CD4-positive, alpha-beta T cell (primary cell): Measurements from ENCODE around the gene SSH2. TPM values are rescaled to one million over a fixed set of nuclear protein-coding genes. Genes with fewer than 3 reads are reported as not detected.

Source experiments
- ATAC-seq: fragments of 200-7000 bp; cut with Tn5 transposase; one replicate; pipeline ENCODE4 v1.10.0; 2022; ENCODE audit warnings: mild to moderate bottlenecking; ENCODE audit not compliant: poor library complexity
- CTCF ChIA-PET: fragments of 350-600 bp; sonication (Branson Sonifier 250); formaldehyde crosslinking; loops from one replicate; lab custom pipeline; 2021; ENCODE audit warnings: antibody characterized with exemption, inconsistent platforms; lab: Charles Lee
- POLR2A ChIA-PET: fragments of 350-600 bp; sonication (Branson Sonifier 250); formaldehyde crosslinking; loops from one replicate; lab custom pipeline; 2021; ENCODE audit warnings: antibody characterized with exemption, inconsistent platforms; lab: Charles Lee
- DNase-seq, 14 experiments: peaks; one replicate each; pipeline ENCODE4 v3.0.0-alpha.2; 2013 to 2020; ENCODE audit warnings: mixed read lengths in 2 of 14
- H3K27ac ChIP-seq, 2 donors: one replicate each; pipeline versions ENCODE4 v1.5.1 to v1.7.0; 2013; ENCODE audit warnings: low read length in 2 of 2, low read depth in 1 of 2, mild to moderate bottlenecking in 1 of 2
- H3K27me3 ChIP-seq, 2 experiments: 1 replicate in 1 of 2; 2 replicates in 1 of 2; pipeline versions ENCODE4 v1.6.1 to v1.7.0; 2013; ENCODE audit warnings: low read length in 2 of 2, control low read depth in 1 of 2, mild to moderate bottlenecking in 1 of 2, moderate library complexity in 1 of 2; ENCODE audit not compliant: insufficient read depth in 2 of 2, control insufficient read depth in 1 of 2
- H3K36me3 ChIP-seq: one replicate; pipeline ENCODE4 v1.6.1; 2013; ENCODE audit warnings: low read length, control low read depth; ENCODE audit not compliant: insufficient read depth
- H3K4me1 ChIP-seq: one replicate; pipeline ENCODE4 v1.6.1; 2013; ENCODE audit warnings: low read length, control low read depth; ENCODE audit not compliant: insufficient read depth
- H3K4me3 ChIP-seq: one replicate; pipeline ENCODE4 v1.5.1; 2013; ENCODE audit warnings: mild to moderate bottlenecking, low read length, moderate library complexity
- H3K9me3 ChIP-seq, 2 experiments: 1 replicate in 1 of 2; 2 replicates in 1 of 2; pipeline versions ENCODE4 v1.6.1 to v1.7.0; 2013; ENCODE audit warnings: low read length in 2 of 2, mild to moderate bottlenecking in 2 of 2, control low read depth in 1 of 2, moderate library complexity in 1 of 2; ENCODE audit not compliant: control insufficient read depth in 1 of 2, insufficient read depth in 1 of 2
- H3K27ac Mint-ChIP-seq: one replicate; pipeline ENCODE4 v1.8.0; 2020; ENCODE audit warnings: mixed read lengths
- H3K27me3 Mint-ChIP-seq: one replicate; pipeline ENCODE4 v1.8.0; 2021; ENCODE audit warnings: mixed read lengths
- H3K36me3 Mint-ChIP-seq: one replicate; pipeline ENCODE4 v1.8.0; 2021; ENCODE audit warnings: low read depth, mixed read lengths
- H3K4me1 Mint-ChIP-seq: one replicate; pipeline ENCODE4 v1.8.0; 2021; ENCODE audit warnings: low read depth, mixed read lengths
- H3K4me3 Mint-ChIP-seq: one replicate; pipeline ENCODE4 v1.8.0; 2020; ENCODE audit warnings: mild to moderate bottlenecking, mixed read lengths
- H3K9me3 Mint-ChIP-seq: one replicate; pipeline ENCODE4 v1.8.0; 2020; ENCODE audit warnings: mixed read lengths
- CTCF ChIP-seq: fragments of 200-600 bp; IDR thresholded peaks from one replicate; pipeline ENCODE4 v1.8.0; 2022; ENCODE audit warnings: antibody characterized with exemption, mild to moderate bottlenecking
- intact Hi-C, 2 experiments: fragments of 100-400 bp; cut with DNase I in 1 of 2; cut with micrococcal nuclease in 1 of 2; formaldehyde crosslinking; loops; one replicate each; pipeline versions ENCODE4 v1.15.1 to v1.9.0; 2023 to 2025; cut with DNase I, micrococcal nuclease
- total RNA-seq, 174 experiments: library from RNA in 2 of 174; stranded (reverse) in 2 of 174; gene quantifications; one replicate each; pipeline ENCODE4 v1.2.3 and lab custom pipeline; 2021 to 2026

Gene SSH2
- total RNA-seq, 2 experiments from 2014 or later, result 73.4 to 81.5 TPM

- ATAC-seq, result no peak
- intact Hi-C loops, result no loop called here
- no peaks in the 10 kb centered on the region for H3K36me3 ChIP-seq
- H3K4me3 ChIP-seq, result no peak overlapping the region
- Mint-ChIP-seq H3K27ac (no peak overlapping the region), H3K9me3 (no peaks in the 10 kb centered on the region), H3K27me3 (no peaks in the 10 kb centered on the region), H3K4me3 (no peak overlapping the region), H3K4me1 (no peaks in the 10 kb centered on the region), H3K36me3 (peaks cover 5% of the 10 kb centered on the region)
- H3K27ac ChIP-seq, result no peak overlapping the region
- no peaks in the 10 kb centered on the region for H3K4me1 ChIP-seq
- no peak for TF ChIP-seq CTCF
- H3K9me3 ChIP-seq, result no peaks in the 10 kb centered on the region
- CTCF ChIA-PET, result interaction anchor here (1.2 kb wide), 2 partner anchors 13 to 90 kb away, joined by 3 read pairs; no protein-coding TSS in a partner anchor
- POLR2A ChIA-PET, result no interaction called here
- H3K27me3 ChIP-seq, result no peaks in the 10 kb centered on the region
- DNase-seq, result no peak
Observed at GRCh38 chr17:29840884-29841283, 89.1 kb downstream of the SSH2 start.

DNA sequence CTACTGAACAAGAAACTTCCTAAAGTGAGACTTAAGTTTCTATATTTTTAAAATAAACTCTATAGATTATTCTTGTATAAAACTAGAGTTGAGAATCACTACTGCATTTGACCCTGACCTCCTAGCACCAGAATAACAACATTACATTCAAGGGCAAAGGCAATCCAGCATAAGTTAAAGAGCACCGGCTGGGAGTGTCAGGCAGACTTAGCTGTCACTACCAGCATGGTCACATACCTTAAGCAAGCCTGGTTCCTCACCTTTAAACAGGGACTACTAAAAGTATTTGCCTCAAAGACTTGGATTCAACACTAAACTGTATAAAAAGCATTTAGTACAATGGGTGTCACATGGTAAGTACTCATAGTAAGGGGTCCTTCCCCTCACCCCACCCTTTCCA, 90.4 kb downstream of the SSH2 start:
- intact Hi-C loops, result no loop called here
- TF ChIP-seq CTCF, result no peak

GRCh38 chr17:29838961-29839360, 91.1 kb downstream of the SSH2 start:
- no peak for ATAC-seq
- Mint-ChIP-seq H3K9me3 (no peaks in the 10 kb centered on the region), H3K27ac (no peak overlapping the region), H3K36me3 (no peaks in the 10 kb centered on the region), H3K4me3 (no peak overlapping the region), H3K27me3 (no peaks in the 10 kb centered on the region), H3K4me1 (no peaks in the 10 kb centered on the region)
- intact Hi-C loops, result no loop called here
- CTCF ChIA-PET, result no interaction called here
- Histone ChIP-seq H3K36me3 (no peaks in the 10 kb centered on the region), H3K27ac (no peak overlapping the region), H3K4me3 (no peak overlapping the region), H3K4me1 (no peaks in the 10 kb centered on the region), H3K27me3 (no peaks in the 10 kb centered on the region), H3K9me3 (no peaks in the 10 kb centered on the region)
- POLR2A ChIA-PET, result interaction anchor here (1.3 kb wide), 1 partner anchor 12 kb away, joined by 4 read pairs; no protein-coding TSS in a partner anchor
- no peak for DNase-seq
- TF ChIP-seq CTCF, result no peak

More for the DNA sequence above, 90.4 kb downstream of the SSH2 start:
- no peaks in the 10 kb centered on the region for H3K9me3 Mint-ChIP-seq
- H3K9me3 ChIP-seq, result no peaks in the 10 kb centered on the region
- no peaks in the 10 kb centered on the region for H3K27me3 Mint-ChIP-seq
- no peak overlapping the region for H3K27ac Mint-ChIP-seq
- POLR2A ChIA-PET, result interaction anchor here (1.3 kb wide), 1 partner anchor 12 kb away, joined by 4 read pairs; no protein-coding TSS in a partner anchor
- H3K4me1 Mint-ChIP-seq, result no peaks in the 10 kb centered on the region
- H3K4me1 ChIP-seq, result no peaks in the 10 kb centered on the region
- no peak overlapping the region for H3K4me3 ChIP-seq
- DNase-seq, result no peak
- no peak for ATAC-seq
- peaks cover 2% of the 10 kb centered on the region for H3K36me3 Mint-ChIP-seq
- no peaks in the 10 kb centered on the region for H3K36me3 ChIP-seq
- no peak overlapping the region for H3K4me3 Mint-ChIP-seq
- H3K27me3 ChIP-seq, result no peaks in the 10 kb centered on the region
- no peak overlapping the region for H3K27ac ChIP-seq
- CTCF ChIA-PET, result interaction anchor here (0.6 to 1.2 kb wide), 2 partner anchors 12 to 188 kb away, joined by 3 read pairs; no protein-coding TSS in a partner anchor
